Cardiac muscle cell (in vitro differentiated cells and primary cell): ENCODE measurements around the gene TTC23. TPM values are rescaled to one million over a fixed set of nuclear protein-coding genes. Genes with fewer than 3 reads are reported as not detected.

Source experiments
- DNase-seq, 2 donors: peaks; one replicate each; pipeline versions ENCODE4 v3.0.0 to v3.0.0-alpha.2; 2010 to 2017; ENCODE audit warnings: low read depth in 1 of 2, low spot score in 1 of 2
- H3K27ac ChIP-seq: fragments of 200-600 bp; sonication (generic); 2 replicates; pipeline ENCODE4 v1.5.1; 2016
- H3K27me3 ChIP-seq: fragments of 200-600 bp; sonication (generic); 2 replicates; pipeline ENCODE4 v1.6.0; 2016; ENCODE audit warnings: control low read depth
- H3K36me3 ChIP-seq: fragments of 200-600 bp; sonication (generic); 2 replicates; pipeline ENCODE4 v1.5.1; 2016; ENCODE audit warnings: control low read depth
- H3K4me1 ChIP-seq: fragments of 200-600 bp; sonication (generic); 2 replicates; pipeline ENCODE4 v1.8.1; 2017; ENCODE audit warnings: low read depth, mild to moderate bottlenecking, mixed run types
- H3K4me3 ChIP-seq: fragments of 200-600 bp; sonication (generic); 2 replicates; pipeline ENCODE4 v1.5.1; 2016; ENCODE audit warnings: mild to moderate bottlenecking
- H3K9me3 ChIP-seq: fragments of 200-600 bp; sonication (generic); 2 replicates; pipeline ENCODE4 v1.5.1; 2017; ENCODE audit warnings: low read depth, mild to moderate bottlenecking, control low read depth
- polyA plus RNA-seq: library from polyadenylated mRNA; unstranded; fragments of >200 nt; fragmentation: Nextera tagmentation; extraction: Ambion mirVana; gene quantifications from 2 replicates; pipeline ENCODE4 v1.2.1, GENCODE V29; 2016
- total RNA-seq: library from RNA; depleted of rRNA; stranded (reverse); fragments of >200 nt; gene quantifications from 2 replicates; pipeline ENCODE4 v1.2.3, GENCODE V29; 2016
- TF ChIP-seq, protein P1 (sequence below): IDR thresholded peaks from 2 replicates; pipeline ENCODE4 v1.5.1; 2012; ENCODE audit warnings: low read depth, mild to moderate bottlenecking, low read length

Gene TTC23
- total and polyA plus RNA-seq, 2 experiments from 2014 or later, result 15.0 to 38.2 TPM

- no peaks in the 10 kb centered on the region for H3K9me3 ChIP-seq
- H3K4me3 ChIP-seq, result no peak overlapping the region
- no peaks in the 10 kb centered on the region for H3K36me3 ChIP-seq
- DNase-seq, result no peak
- TF ChIP-seq, protein P1, sequence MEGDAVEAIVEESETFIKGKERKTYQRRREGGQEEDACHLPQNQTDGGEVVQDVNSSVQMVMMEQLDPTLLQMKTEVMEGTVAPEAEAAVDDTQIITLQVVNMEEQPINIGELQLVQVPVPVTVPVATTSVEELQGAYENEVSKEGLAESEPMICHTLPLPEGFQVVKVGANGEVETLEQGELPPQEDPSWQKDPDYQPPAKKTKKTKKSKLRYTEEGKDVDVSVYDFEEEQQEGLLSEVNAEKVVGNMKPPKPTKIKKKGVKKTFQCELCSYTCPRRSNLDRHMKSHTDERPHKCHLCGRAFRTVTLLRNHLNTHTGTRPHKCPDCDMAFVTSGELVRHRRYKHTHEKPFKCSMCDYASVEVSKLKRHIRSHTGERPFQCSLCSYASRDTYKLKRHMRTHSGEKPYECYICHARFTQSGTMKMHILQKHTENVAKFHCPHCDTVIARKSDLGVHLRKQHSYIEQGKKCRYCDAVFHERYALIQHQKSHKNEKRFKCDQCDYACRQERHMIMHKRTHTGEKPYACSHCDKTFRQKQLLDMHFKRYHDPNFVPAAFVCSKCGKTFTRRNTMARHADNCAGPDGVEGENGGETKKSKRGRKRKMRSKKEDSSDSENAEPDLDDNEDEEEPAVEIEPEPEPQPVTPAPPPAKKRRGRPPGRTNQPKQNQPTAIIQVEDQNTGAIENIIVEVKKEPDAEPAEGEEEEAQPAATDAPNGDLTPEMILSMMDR, result no peak
- no peaks in the 10 kb centered on the region for H3K27me3 ChIP-seq
- H3K27ac ChIP-seq, result peak overlapping the region; percentile 45
- peaks cover 15% of the 10 kb centered on the region for H3K4me1 ChIP-seq
Measured at GRCh38 chr15:99167640-99168039, 81.7 kb downstream of the TTC23 start.

GRCh38 chr15:99167201-99167600, 82.2 kb downstream of the TTC23 start:
- H3K27ac ChIP-seq, result peak overlapping the region; percentile 45
- DNase-seq, result no peak
- peaks cover 15% of the 10 kb centered on the region for H3K4me1 ChIP-seq
- no peaks in the 10 kb centered on the region for H3K27me3 ChIP-seq
- H3K36me3 ChIP-seq, result no peaks in the 10 kb centered on the region
- H3K9me3 ChIP-seq, result no peaks in the 10 kb centered on the region
- TF ChIP-seq, protein P1, result no peak
- no peak overlapping the region for H3K4me3 ChIP-seq

DNA sequence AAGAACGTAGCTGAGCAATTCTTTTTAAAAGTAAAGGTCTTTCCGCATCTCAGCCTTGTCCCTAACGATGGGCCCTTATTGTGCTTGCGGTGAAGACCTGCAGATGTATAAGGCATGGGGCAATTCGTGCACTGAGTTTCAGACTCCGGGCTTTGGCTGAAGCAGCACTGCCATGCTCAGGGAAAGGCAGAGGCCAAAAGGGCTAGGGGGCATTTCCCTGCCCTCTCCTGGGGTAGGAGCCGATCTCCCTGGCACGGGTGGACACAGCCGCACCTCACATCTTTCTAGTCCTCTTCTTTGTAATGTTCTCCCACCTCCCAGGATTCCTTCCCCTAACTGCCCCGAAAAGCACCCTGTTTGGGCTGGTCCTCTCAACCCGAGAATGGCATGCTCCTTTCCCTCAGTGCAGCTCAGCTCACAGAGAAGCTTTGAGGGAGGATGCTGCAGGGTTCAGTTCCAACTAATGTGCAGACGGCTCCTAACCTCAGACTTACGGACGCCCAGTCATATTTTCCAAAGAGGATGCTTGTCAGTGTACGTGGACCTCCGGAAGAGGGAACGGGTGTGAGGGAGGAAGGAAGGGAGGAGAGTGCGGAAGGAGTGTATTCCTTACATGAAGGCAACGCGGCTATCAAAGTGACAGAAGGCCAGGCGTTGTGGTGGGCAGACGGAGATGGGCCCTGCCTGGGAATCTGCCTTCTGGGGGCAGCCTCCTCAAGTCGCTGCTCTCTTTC, 83.3 kb downstream of the TTC23 start:
- Histone ChIP-seq H3K4me1 (peaks cover 15% of the 10 kb centered on the region), H3K4me3 (no peak overlapping the region), H3K36me3 (no peaks in the 10 kb centered on the region), H3K9me3 (no peaks in the 10 kb centered on the region), H3K27ac (no peak overlapping the region), H3K27me3 (no peaks in the 10 kb centered on the region)
- TF ChIP-seq, protein P1, result no peak
- no peak for DNase-seq

DNA sequence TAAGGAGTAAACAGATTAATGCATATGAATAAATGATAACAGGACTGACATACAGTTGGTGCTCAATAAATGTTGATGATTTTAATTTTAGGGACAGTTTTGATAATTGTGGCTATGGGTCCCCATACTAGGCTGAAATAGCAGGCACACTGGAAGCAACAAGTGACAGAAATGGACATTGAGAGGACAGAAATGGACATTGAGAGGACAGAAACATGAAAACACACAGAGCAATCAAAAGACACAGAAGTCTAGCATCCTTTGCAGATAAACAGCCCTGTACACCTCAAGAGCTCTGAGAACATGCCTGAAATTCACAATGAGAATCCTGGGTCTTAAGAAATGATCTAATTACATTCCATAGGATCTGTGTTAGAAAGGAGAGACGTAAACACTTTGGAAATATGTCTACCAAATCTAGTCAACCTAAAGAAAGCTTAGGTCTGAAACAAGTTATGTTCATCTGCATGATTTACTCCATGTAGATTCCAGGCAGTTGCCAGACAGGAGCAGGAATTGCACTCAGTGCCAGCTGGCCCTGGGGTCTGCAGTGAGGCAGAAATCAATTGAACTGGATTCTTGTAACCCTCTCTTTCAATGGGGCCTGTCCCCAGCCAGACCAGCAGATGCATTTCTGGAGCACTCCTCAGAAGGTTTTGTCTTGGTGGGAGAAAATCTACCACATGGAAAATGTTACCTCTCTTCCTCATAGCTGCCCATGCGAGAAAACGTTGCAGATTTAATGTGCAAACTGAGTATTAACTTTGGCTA, 84.2 kb downstream of the TTC23 start:
- peaks cover 12% of the 10 kb centered on the region for H3K4me1 ChIP-seq
- DNase-seq, result no peak
- no peaks in the 10 kb centered on the region for H3K36me3 ChIP-seq
- H3K9me3 ChIP-seq, result no peaks in the 10 kb centered on the region
- TF ChIP-seq, protein P1, result no peak
- no peak overlapping the region for H3K4me3 ChIP-seq
- H3K27me3 ChIP-seq, result no peaks in the 10 kb centered on the region
- H3K27ac ChIP-seq, result no peak overlapping the region

DNA sequence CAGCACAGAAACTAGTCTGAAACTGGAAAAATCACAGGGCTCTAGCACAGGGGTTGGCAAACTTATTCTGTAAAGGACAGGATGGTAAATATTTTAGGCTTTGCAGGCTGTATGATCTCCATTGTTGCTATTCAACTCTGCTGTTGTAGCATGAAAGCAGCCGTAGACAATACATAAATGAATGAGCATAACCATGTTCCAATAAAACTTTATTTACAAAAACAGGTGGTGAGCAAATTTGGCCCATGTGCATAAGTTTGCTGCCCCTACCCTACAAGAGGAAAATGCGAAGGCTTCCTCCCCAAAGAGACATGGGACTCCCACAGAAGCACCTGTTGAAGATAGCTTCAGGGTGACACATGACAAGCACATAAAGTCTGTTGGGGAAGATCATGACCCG, 85.3 kb downstream of the TTC23 start:
- H3K4me3 ChIP-seq, result no peak overlapping the region
- no peaks in the 10 kb centered on the region for H3K27me3 ChIP-seq
- H3K9me3 ChIP-seq, result no peaks in the 10 kb centered on the region
- no peaks in the 10 kb centered on the region for H3K36me3 ChIP-seq
- no peak overlapping the region for H3K27ac ChIP-seq
- TF ChIP-seq, protein P1, result no peak
- DNase-seq, result no peak
- peaks cover 5% of the 10 kb centered on the region for H3K4me1 ChIP-seq
